Endothelial cell of umbilical vein (primary cell): ENCODE data around the gene LRRC34. TPM values are rescaled to one million over a fixed set of nuclear protein-coding genes. Genes with fewer than 3 reads are reported as not detected.

ENCODE experiments used
- BruUV-seq: library from RNA; stranded (reverse); fragments of 400-500 nt; replicated peaks from 2 replicates; lab custom pipeline; 2021; lab: Mats Ljungman, UMichigan
- CTCF ChIA-PET: fragments of 300-600, 350-600 bp; sonication (Branson Sonifier 250); formaldehyde crosslinking; loops from one replicate; lab custom pipeline; 2021; ENCODE audit warnings: antibody characterized with exemption, inconsistent platforms; lab: Charles Lee
- POLR2A ChIA-PET: fragments of 300-600, 350-600 bp; sonication (Branson Sonifier 250); formaldehyde crosslinking; loops from one replicate; lab custom pipeline; 2021; ENCODE audit warnings: antibody characterized with exemption, inconsistent platforms; lab: Charles Lee
- DNase-seq: peaks from one replicate; pipeline ENCODE4 v3.0.0-alpha.2; 2011; ENCODE audit warnings: low read depth, low spot score
- FAIRE-seq: peaks from 2 replicates; lab custom pipeline; 2011; peaks lifted over from hg19 to GRCh38; lab: Jason Lieb, UNC
- H2AFZ ChIP-seq: 2 replicates; pipeline ENCODE4 v1.6.0; 2012; ENCODE audit warnings: low read depth, low read length, control low read depth, inconsistent platforms
- H3K27ac ChIP-seq: 2 replicates; pipeline ENCODE4 v1.5.1; 2011; ENCODE audit warnings: low read depth, mild to moderate bottlenecking, control low read depth, low read length, moderate library complexity; ENCODE audit not compliant: insufficient read depth
- H3K27me3 ChIP-seq, 2 experiments: 2 replicates each; pipeline versions ENCODE4 v1.6.0 to v1.6.1; 2011; ENCODE audit warnings: low read length in 2 of 2, mixed read lengths in 1 of 2; ENCODE audit not compliant: control insufficient read depth in 2 of 2, insufficient read depth in 2 of 2
- H3K36me3 ChIP-seq, 2 experiments: 2 replicates in 1 of 2; 3 replicates in 1 of 2; pipeline ENCODE4 v1.5.1; 2011; ENCODE audit warnings: low read length in 2 of 2, mild to moderate bottlenecking in 1 of 2, moderate library complexity in 1 of 2; ENCODE audit not compliant: control insufficient read depth in 2 of 2, insufficient read depth in 2 of 2; ENCODE audit errors: extremely low read depth in 1 of 2
- H3K4me1 ChIP-seq: 3 replicates; pipeline ENCODE4 v1.5.1; 2011; ENCODE audit warnings: mild to moderate bottlenecking, low read length; ENCODE audit not compliant: control insufficient read depth, insufficient read depth; ENCODE audit errors: extremely low read depth
- H3K4me2 ChIP-seq: 2 replicates; pipeline ENCODE4 v1.6.1; 2011; ENCODE audit warnings: low read length, control low read depth, mixed read lengths; ENCODE audit not compliant: insufficient read depth
- H3K4me3 ChIP-seq, 3 experiments: fragments of 200-600 bp in 1 of 3; sonication (generic), shearing (Covaris generic) in 1 of 3; replicated peaks in 1 of 3; 2 replicates each; pipeline ENCODE4 v1.5.1; 2011 to 2016; ENCODE audit warnings: control low read depth in 3 of 3, low read length in 3 of 3, mild to moderate bottlenecking in 2 of 3, inconsistent platforms in 1 of 3, low read depth in 1 of 3, moderate library complexity in 1 of 3; ENCODE audit not compliant: insufficient read depth in 1 of 3
- H3K79me2 ChIP-seq: 2 replicates; pipeline ENCODE4 v1.6.0; 2012; ENCODE audit warnings: low read length, inconsistent platforms; ENCODE audit not compliant: control insufficient read depth, insufficient read depth
- H3K9ac ChIP-seq: replicated peaks from 2 replicates; pipeline ENCODE3; 2011; ENCODE audit warnings: low read length, control low read depth; ENCODE audit not compliant: insufficient read depth; ENCODE audit errors: extremely low read depth
- H3K9me1 ChIP-seq: replicated peaks from 3 replicates; pipeline ENCODE4 v1.6.0; 2011; ENCODE audit warnings: mild to moderate bottlenecking, low read length; ENCODE audit not compliant: control insufficient read depth, insufficient read depth; ENCODE audit errors: extremely low read depth
- H3K9me3 ChIP-seq: replicated peaks from 2 replicates; pipeline ENCODE4 v1.5.1; 2012; ENCODE audit warnings: low read length, inconsistent platforms; ENCODE audit not compliant: control insufficient read depth, insufficient read depth
- H4K20me1 ChIP-seq: replicated peaks from 2 replicates; pipeline ENCODE3; 2011; ENCODE audit warnings: mild to moderate bottlenecking, low read length; ENCODE audit not compliant: control insufficient read depth, insufficient read depth; ENCODE audit errors: extremely low read depth
- EZH2 ChIP-seq: IDR thresholded peaks from 2 replicates; pipeline ENCODE4 v1.6.1; 2012; ENCODE audit warnings: borderline replicate concordance, low read depth, mild to moderate bottlenecking, moderate library complexity, low read length, inconsistent platforms; ENCODE audit not compliant: severe bottlenecking
- FOS ChIP-seq: IDR thresholded peaks from 2 replicates; pipeline ENCODE4 v1.6.1; 2011; ENCODE audit warnings: mild to moderate bottlenecking, low read length, moderate library complexity, borderline replicate concordance; ENCODE audit not compliant: insufficient read depth
- GATA2 ChIP-seq: IDR thresholded peaks from 2 replicates; pipeline ENCODE4 v1.7.0; 2011; ENCODE audit warnings: low read depth, mild to moderate bottlenecking, moderate library complexity, mixed read lengths, low read length; ENCODE audit not compliant: insufficient read length, insufficient read depth
- JUN ChIP-seq: IDR thresholded peaks from 2 replicates; pipeline ENCODE4 v1.6.1; 2011; ENCODE audit warnings: borderline replicate concordance, low read depth; ENCODE audit not compliant: insufficient read length, insufficient read depth
- MYC ChIP-seq: IDR thresholded peaks from one replicate; pipeline ENCODE4 v1.6.1; 2011; ENCODE audit warnings: mild to moderate bottlenecking, low read depth, low read length
- POLR2A ChIP-seq: IDR thresholded peaks from 2 replicates; pipeline ENCODE4 v1.6.1; 2012; ENCODE audit warnings: low read depth, mild to moderate bottlenecking, control low read depth, low read length
- POLR2AphosphoS5 ChIP-seq: IDR thresholded peaks from 2 replicates; pipeline ENCODE4 v1.6.1; 2012; ENCODE audit warnings: low read depth, mild to moderate bottlenecking, control low read depth, low read length, moderate library complexity; ENCODE audit not compliant: insufficient read depth
- dilution Hi-C: fragments of 300-500 bp; cut with MboI; formaldehyde crosslinking; loops from one replicate; pipeline ENCODE4 v1.15.0; 2019; ENCODE audit warnings: low sequenced_read_pairs; ENCODE audit not compliant: extremely low pct_ligation_motif_present
- intact Hi-C: fragments of 100-400 bp; cut with micrococcal nuclease; formaldehyde crosslinking; loops from one replicate; pipeline ENCODE4 v1.10.0; 2022
- polyA plus RNA-seq, 4 experiments: library from polyadenylated mRNA; depleted of rRNA in 3 of 4; stranded (reverse) in 3 of 4; unstranded in 1 of 4; fragments of >200 nt; gene quantifications; 2 replicates each; pipeline versions ENCODE4 v1.2.1 to v1.2.3, GENCODE V29; 2011 to 2012; ENCODE audit warnings: missing spikeins in 1 of 4
- total RNA-seq: library from RNA; stranded (reverse); gene quantifications from 2 replicates; pipeline ENCODE4 v1.2.3, GENCODE V29; 2021
- TF ChIP-seq, protein P1 (sequence below), 2 donors: IDR thresholded peaks; 1 replicate in 1 of 2; 2 replicates in 1 of 2; pipeline ENCODE4 v1.5.1; 2011; ENCODE audit warnings: low read length in 2 of 2, mild to moderate bottlenecking in 2 of 2, moderate library complexity in 2 of 2, control low read depth in 1 of 2, inconsistent platforms in 1 of 2, low read depth in 1 of 2; ENCODE audit not compliant: insufficient read depth in 1 of 2; ENCODE audit errors: extremely low read depth in 1 of 2
- TF ChIP-seq, protein P2 (sequence below): IDR thresholded peaks from 2 replicates; pipeline ENCODE4 v1.6.1; 2011; ENCODE audit not compliant: insufficient read depth, insufficient read length

LRRC34 gene
- total and polyA plus RNA-seq, 2 donors (not counting 3 experiments of a cell fraction or from before 2014, with no cell fraction given) = 0.72 to 2.5 TPM

DNA sequence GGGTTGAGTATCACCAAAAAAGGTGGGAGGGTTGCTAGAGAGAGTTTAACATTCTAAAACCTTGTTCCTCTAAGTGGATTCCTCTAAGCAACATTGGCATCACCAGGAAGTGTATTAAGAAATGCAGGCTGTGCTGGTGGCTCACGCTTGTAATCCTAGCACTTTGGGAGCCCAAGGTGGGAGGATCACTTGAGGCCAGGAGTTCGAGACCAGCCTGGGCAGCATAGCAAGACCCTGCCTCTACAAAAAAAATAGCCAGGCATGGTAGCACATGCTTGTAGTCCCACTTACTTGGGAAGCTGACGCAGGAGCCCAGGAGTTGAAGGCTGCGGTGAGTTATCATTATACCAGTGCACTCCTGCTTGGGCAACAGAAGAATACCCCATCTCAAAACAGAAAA lies 34.9 kb downstream of the LRRC34 start:
- Histone ChIP-seq H3K79me2 (peaks cover 47% of the 10 kb centered on the region), H3K27ac (no peak overlapping the region), H3K9ac (no peak overlapping the region), H3K4me2 (no peak overlapping the region), H3K4me1 (peaks cover 13% of the 10 kb centered on the region), H3K9me3 (no peaks in the 10 kb centered on the region), H3K27me3 (no peaks in the 10 kb centered on the region), H2AFZ (no peak overlapping the region), H4K20me1 (peaks cover 2% of the 10 kb centered on the region), H3K9me1 (no peaks in the 10 kb centered on the region), H3K36me3 (peaks cover 3 to 26% of the 10 kb centered on the region in 2 experiments), H3K4me3 (no peak overlapping the region)
- dilution Hi-C loops = no loop called here
- ChIA-PET CTCF (no interaction called here), POLR2A (no interaction called here)
- DNase-seq (no peak), FAIRE-seq (no peak)
- intact Hi-C loops = no loop called here
- TF ChIP-seq JUN = no peak
- TF ChIP-seq POLR2A = no peak
- no peak for TF ChIP-seq POLR2AphosphoS5
- TF ChIP-seq, protein P1, sequence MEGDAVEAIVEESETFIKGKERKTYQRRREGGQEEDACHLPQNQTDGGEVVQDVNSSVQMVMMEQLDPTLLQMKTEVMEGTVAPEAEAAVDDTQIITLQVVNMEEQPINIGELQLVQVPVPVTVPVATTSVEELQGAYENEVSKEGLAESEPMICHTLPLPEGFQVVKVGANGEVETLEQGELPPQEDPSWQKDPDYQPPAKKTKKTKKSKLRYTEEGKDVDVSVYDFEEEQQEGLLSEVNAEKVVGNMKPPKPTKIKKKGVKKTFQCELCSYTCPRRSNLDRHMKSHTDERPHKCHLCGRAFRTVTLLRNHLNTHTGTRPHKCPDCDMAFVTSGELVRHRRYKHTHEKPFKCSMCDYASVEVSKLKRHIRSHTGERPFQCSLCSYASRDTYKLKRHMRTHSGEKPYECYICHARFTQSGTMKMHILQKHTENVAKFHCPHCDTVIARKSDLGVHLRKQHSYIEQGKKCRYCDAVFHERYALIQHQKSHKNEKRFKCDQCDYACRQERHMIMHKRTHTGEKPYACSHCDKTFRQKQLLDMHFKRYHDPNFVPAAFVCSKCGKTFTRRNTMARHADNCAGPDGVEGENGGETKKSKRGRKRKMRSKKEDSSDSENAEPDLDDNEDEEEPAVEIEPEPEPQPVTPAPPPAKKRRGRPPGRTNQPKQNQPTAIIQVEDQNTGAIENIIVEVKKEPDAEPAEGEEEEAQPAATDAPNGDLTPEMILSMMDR (IDR thresholded peaks at IDR 0.05; ENCODE audit: extremely low read depth in 1 of 2, insufficient read depth in 1 of 2, low read depth in 1 of 2, low read length in 2 of 2) = no peak
- TF ChIP-seq, protein P2, sequence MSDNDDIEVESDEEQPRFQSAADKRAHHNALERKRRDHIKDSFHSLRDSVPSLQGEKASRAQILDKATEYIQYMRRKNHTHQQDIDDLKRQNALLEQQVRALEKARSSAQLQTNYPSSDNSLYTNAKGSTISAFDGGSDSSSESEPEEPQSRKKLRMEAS = no peak
- no peak for TF ChIP-seq GATA2
- TF ChIP-seq MYC = no peak
- no peak for TF ChIP-seq FOS
- no peak for TF ChIP-seq EZH2
- BruUV-seq = no TSS peak
